Choroid plexus epithelial cell (primary cell): ENCODE data around the gene CADM4.

Experiments
- DNase-seq: peaks from one replicate; pipeline ENCODE4 v3.0.0-alpha.2; 2010; ENCODE audit warnings: low read depth
- H3K4me3 ChIP-seq: 2 replicates; pipeline ENCODE4 v1.5.1; 2011; ENCODE audit warnings: low read depth, mild to moderate bottlenecking, control low read depth, low read length, moderate library complexity
- TF ChIP-seq, protein P1 (sequence below): conservative IDR thresholded peaks from 2 replicates; pipeline ENCODE4 v1.5.1; 2011; ENCODE audit warnings: low read depth, mild to moderate bottlenecking, control low read depth, inconsistent platforms, low read length, moderate library complexity

The CADM4 gene

DNA sequence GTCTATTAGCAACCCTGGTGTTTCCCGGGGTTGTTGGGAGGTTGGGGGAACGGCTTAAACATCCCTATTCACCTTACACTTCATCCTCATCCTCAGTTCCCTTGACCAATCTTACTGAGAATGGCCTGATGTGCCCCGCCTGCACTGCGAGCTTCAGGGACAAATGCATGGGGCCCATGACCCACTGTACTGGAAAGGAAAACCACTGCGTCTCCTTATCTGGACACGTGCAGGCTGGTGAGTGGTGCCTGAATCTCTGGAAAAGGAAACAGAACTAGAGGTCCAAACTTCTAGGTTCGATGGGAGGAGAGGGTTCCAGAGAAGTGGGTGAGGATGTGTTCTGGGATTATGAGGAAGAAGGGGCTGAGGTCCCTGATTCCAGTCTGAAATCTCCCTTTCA lies 58.2 kb downstream of the CADM4 start:
- H3K4me3 ChIP-seq, result no peak overlapping the region
- TF ChIP-seq, protein P1, sequence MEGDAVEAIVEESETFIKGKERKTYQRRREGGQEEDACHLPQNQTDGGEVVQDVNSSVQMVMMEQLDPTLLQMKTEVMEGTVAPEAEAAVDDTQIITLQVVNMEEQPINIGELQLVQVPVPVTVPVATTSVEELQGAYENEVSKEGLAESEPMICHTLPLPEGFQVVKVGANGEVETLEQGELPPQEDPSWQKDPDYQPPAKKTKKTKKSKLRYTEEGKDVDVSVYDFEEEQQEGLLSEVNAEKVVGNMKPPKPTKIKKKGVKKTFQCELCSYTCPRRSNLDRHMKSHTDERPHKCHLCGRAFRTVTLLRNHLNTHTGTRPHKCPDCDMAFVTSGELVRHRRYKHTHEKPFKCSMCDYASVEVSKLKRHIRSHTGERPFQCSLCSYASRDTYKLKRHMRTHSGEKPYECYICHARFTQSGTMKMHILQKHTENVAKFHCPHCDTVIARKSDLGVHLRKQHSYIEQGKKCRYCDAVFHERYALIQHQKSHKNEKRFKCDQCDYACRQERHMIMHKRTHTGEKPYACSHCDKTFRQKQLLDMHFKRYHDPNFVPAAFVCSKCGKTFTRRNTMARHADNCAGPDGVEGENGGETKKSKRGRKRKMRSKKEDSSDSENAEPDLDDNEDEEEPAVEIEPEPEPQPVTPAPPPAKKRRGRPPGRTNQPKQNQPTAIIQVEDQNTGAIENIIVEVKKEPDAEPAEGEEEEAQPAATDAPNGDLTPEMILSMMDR, result no peak

DNA sequence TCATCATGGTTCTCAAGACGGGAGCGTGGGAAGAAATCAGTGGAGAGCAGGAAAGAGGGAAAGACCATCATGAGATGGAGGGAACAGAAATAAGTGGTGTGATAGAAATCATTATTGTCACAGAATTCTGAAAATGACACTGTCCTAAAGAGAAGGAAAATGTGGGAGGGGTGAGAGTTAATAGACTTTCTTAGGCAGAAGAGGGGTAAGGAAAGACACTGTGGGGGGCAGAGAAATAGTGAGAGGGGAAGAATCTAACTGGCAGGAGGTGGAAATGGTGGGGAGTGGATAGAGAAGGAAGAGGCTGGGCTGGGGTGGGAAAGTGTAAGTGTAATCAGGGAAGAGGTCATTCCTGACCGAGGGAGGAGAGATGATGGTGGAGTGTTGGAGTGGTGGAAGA lies 60.9 kb downstream of the CADM4 start:
- no peak overlapping the region for H3K4me3 ChIP-seq
- TF ChIP-seq, protein P1, result no peak
- DNase-seq, result no peak

More for the DNA sequence above, 58.2 kb downstream of the CADM4 start:
- no peak for DNase-seq

DNA sequence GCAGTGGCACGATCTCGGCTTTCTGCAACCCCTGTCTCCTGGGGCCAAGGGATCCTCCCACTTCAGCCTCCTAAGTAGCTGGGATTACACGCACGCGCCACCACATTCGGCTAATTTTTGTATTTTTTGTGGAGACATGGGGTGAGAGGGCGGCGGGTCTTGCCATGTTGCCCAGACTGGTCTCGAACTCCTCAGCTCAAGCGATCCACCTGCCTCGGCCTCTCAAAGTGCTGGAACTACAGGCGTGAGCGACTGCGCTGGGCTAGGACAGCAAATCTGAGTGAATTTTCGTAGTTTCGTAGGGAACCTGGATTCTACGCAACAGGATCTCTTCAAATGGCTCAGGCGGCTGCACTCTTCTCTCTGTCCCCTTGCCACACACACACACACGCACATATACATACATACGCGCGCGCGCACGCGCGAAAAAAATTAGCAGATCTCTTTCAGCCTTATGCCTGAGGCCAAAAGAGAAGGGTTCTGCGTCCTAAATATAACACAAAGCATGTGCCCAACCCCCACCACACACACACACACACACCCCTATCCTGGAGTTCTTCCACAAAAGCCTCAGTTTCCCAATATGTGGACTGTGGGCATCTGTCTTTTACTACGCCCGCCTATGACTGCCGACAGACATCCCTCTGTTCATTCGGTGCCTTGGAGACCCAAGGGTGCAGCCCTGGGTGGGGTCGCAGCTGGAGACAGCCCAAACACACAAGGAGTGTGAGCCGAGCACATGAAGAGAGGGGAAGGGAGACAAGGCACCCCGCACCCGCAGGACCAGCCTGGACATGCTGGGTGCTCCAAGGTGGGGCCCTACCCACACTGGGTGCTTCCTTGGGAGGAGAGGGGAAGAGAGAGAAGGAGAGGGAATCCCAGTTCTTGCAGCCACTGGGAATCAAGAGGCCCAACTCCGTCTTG lies 63.4 kb downstream of the CADM4 start:
- DNase-seq, result no peak
- TF ChIP-seq, protein P1, result no peak
- H3K4me3 ChIP-seq, result peak overlapping the region; percentile 52

DNA sequence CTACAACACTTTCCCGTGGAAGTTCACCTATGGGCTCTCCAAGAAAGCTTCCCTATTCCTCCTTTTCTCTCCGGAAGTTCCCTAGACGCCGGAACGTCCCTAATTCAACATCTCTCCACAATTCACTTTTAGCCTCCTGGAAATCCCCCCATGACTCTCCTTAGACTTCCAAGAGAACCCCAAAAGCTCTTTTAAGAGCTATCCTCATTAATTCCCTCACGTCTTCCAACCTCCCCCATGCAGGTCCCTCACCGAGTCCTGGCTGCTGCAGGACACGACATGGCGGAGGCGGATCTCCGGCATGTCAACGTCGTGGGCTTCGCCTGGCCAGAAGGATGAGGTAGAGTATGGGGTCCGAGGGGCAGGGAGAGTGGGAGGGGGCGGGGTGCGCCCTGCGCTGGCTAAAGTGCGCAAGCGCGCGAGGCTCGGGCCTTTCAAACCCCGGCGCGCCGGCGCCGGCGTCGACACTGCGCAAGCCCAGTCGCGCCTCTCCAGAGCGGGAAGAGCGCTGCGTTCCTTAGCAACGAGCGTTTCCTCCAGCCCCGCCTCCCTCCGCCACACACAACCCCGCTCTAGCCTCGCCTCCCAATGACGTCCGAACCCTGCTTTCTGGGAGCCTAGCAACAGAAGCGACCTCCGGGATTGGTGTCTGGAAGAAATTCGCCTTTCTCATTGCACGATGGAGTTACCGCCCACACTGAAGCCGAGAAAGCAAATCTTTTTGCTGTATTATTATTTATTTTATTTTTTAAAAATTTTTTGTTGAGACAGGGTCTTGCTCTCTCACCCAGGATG lies 64.3 kb downstream of the CADM4 start, which contains the start of the genes PINLYP and XRCC1:
Gene PINLYP (plus strand): TSS at position 646 of the 795 bp plus-strand sequence. CDS start 1,391 bp downstream, outside the sequence.
Gene XRCC1 (minus strand): TSS at position 372 of the 795 bp plus-strand sequence. CDS start 69 bp downstream, at position 303.
- TF ChIP-seq, protein P1, result no peak
- peak within 1 kb of the TSS; percentile 91 for H3K4me3 ChIP-seq
- DNase-seq, result peak; percentile 99

DNA sequence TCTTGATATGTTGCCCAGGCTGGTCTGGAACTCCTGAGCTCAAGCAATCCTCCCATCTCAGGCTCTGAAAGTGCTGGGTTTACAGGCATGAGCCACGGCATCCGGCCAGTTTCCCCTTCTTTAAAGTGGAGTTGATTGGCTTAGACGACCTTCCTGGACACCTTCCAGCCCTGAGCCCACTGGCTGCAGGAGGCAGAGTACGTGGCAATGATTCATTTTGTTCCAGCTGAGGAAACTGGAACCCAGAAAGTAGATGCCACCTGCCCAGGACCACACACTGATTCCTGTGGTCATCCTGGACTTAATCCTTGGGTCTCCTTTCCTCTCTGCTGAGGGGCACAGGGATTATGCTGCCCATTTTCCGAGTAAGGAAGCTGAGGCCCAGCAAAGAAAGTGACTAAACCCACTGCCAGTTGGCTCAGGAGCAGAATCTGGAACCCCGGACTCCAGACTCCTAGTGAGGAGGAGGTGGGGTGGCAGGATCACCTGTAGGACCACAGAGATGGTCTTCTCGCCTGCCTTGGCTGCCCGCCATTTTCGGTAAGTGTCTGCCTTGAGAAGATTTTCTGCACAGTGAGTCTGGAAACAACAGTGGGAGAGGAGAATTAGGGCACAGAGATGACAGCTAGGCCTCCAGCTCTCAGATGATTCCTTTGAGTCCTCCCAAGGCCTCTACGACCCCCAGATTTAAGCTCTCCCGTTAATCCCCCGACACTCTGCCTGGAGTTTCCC lies 65.1 kb downstream of the CADM4 start:
- H3K4me3 ChIP-seq, result peak overlapping the region; percentile 91
- DNase-seq, result peak; percentile 39
- TF ChIP-seq, protein P1, result no peak
